Ascending aorta (tissue), 2 donors: ENCODE results near the gene SMAD9. TPM values are rescaled to one million over a fixed set of nuclear protein-coding genes. Genes with fewer than 3 reads are reported as not detected.

Source experiments
- DNase-seq, 2 donors: peaks; one replicate each; pipeline ENCODE4 v3.0.0-alpha.2; 2019; ENCODE audit warnings: low spot score in 2 of 2
- H3K27ac ChIP-seq, 2 donors: fragments of 200-600 bp; sonication (generic); one replicate each; pipeline ENCODE4 v1.5.1; 2016 to 2017; ENCODE audit warnings: mild to moderate bottlenecking in 1 of 2
- H3K27me3 ChIP-seq: fragments of 200-600 bp; sonication (generic); one replicate; pipeline ENCODE4 v1.5.1; 2017
- H3K36me3 ChIP-seq, 2 donors: fragments of 200-600 bp; sonication (generic); one replicate each; pipeline ENCODE4 v1.5.1; 2016
- H3K4me1 ChIP-seq, 2 donors: fragments of 200-600 bp; sonication (generic); one replicate each; pipeline ENCODE4 v1.5.1; 2016 to 2017; ENCODE audit warnings: mild to moderate bottlenecking in 1 of 2
- H3K4me3 ChIP-seq, 2 donors: fragments of 200-600 bp; sonication (generic); one replicate each; pipeline ENCODE4 v1.5.1; 2016 to 2017; ENCODE audit warnings: mild to moderate bottlenecking in 1 of 2
- H3K9me3 ChIP-seq, 2 donors: fragments of 200-600 bp; sonication (generic); one replicate each; pipeline ENCODE4 v1.5.1; 2016
- intact Hi-C: fragments of 100-400 bp; cut with DNase I; formaldehyde crosslinking; loops from one replicate; pipeline ENCODE4 v1.15.1; 2023
- total RNA-seq: library from RNA; depleted of rRNA; stranded (reverse); fragments of >200 nt; gene quantifications from one replicate; pipeline ENCODE4 v1.1.0, GENCODE V29; 2016
- TF ChIP-seq, protein P1 (sequence below), 3 experiments: fragments of 200-600 bp in 2 of 3; fragments of 450-650 bp in 1 of 3; sonication (generic) in 2 of 3; IDR thresholded peaks; one replicate each; pipeline ENCODE4 v1.5.1; 2016 to 2019; ENCODE audit warnings: antibody characterized with exemption in 3 of 3, mild to moderate bottlenecking in 1 of 3, moderate library complexity in 1 of 3

Gene SMAD9
- total RNA-seq, 1 donor from 2014 or later = 24.5 TPM

DNA sequence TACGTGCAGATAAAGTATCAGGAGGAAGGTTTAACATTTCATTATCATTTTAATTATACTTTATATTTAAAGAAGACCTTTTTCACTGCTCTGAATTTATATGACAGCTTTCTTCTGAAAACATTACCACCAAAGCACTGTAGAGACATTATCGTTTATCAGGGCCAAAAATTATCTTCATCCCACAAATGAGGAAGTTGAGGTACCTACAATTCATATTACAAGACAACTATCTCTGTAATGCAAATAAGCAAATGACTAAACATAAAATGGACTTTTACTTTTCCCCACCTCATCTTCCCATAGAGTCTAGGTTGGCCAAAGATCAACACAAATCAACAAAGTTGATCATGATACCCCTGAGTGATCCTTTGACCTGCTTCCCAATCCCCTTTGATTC, 30.9 kb upstream of the SMAD9 start:
- TF ChIP-seq, protein P1, sequence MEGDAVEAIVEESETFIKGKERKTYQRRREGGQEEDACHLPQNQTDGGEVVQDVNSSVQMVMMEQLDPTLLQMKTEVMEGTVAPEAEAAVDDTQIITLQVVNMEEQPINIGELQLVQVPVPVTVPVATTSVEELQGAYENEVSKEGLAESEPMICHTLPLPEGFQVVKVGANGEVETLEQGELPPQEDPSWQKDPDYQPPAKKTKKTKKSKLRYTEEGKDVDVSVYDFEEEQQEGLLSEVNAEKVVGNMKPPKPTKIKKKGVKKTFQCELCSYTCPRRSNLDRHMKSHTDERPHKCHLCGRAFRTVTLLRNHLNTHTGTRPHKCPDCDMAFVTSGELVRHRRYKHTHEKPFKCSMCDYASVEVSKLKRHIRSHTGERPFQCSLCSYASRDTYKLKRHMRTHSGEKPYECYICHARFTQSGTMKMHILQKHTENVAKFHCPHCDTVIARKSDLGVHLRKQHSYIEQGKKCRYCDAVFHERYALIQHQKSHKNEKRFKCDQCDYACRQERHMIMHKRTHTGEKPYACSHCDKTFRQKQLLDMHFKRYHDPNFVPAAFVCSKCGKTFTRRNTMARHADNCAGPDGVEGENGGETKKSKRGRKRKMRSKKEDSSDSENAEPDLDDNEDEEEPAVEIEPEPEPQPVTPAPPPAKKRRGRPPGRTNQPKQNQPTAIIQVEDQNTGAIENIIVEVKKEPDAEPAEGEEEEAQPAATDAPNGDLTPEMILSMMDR (IDR thresholded peaks at IDR 0.05) = no peak
- Histone ChIP-seq H3K36me3 (peaks cover 10 to 15% of the 10 kb centered on the region in 2 donors), H3K9me3 (no peaks in the 10 kb centered on the region)

DNA sequence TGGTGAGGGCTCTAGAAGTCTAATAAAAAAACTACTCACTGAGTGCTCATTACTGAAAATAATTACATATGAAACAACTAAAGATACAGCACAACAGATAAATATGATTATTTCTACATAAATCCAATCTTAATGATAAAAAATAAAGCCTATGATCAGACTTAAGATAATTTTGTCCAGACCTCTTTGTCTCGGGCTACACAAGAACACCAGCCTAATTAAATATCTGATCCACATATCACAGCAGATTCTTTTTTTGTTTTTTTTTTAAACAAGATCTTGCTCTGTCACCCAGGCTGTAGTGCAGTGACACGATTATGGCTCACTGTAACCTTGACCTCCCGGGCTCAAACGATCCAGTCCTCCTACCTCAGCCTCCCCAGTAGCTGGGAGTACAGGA, 30.3 kb upstream of the SMAD9 start:
- intact Hi-C loops = no loop called here
- Histone ChIP-seq H3K9me3 (no peaks in the 10 kb centered on the region), H3K27me3 (no peaks in the 10 kb centered on the region), H3K27ac (no peak overlapping the region), H3K36me3 (peaks cover 10 to 15% of the 10 kb centered on the region in 2 donors), H3K4me3 (no peak overlapping the region), H3K4me1 (no peaks in the 10 kb centered on the region)
- DNase-seq = no peak
- TF ChIP-seq, protein P1 (IDR thresholded peaks at IDR 0.05) = no peak

More for the DNA sequence above, 30.9 kb upstream of the SMAD9 start:
- intact Hi-C loops = no loop called here
- no peak overlapping the region for H3K4me3 ChIP-seq
- no peak overlapping the region for H3K27ac ChIP-seq
- DNase-seq = no peak
- no peaks in the 10 kb centered on the region for H3K4me1 ChIP-seq
- no peaks in the 10 kb centered on the region for H3K27me3 ChIP-seq

DNA sequence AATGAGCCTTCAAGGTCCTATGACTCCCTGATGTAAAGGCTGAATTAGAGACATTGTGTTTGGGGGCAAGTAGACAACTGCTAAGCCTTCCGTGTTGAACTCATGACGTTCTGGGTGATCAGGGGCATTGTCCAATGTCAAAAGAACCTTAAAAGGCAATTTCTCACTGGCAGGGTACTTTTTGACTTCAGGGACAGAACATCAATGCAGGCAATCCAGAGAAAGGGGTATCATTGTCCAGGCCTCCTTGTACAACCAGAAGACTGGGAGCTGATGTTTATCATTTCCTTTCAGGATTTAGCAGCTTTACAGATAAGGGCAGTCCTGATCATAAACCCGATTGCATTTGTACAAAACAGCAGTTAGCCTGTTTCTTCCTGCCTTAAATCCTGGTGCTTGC, 25.0 kb upstream of the SMAD9 start:
- TF ChIP-seq, protein P1 (IDR thresholded peaks at IDR 0.05) = no peak
- no peaks in the 10 kb centered on the region for H3K4me1 ChIP-seq
- intact Hi-C loops = no loop called here
- DNase-seq = no peak
- H3K36me3 ChIP-seq = peaks cover 6 to 10% of the 10 kb centered on the region in 2 donors
- no peaks in the 10 kb centered on the region for H3K9me3 ChIP-seq
- no peak overlapping the region for H3K27ac ChIP-seq
- no peaks in the 10 kb centered on the region for H3K27me3 ChIP-seq
- no peak overlapping the region for H3K4me3 ChIP-seq

DNA sequence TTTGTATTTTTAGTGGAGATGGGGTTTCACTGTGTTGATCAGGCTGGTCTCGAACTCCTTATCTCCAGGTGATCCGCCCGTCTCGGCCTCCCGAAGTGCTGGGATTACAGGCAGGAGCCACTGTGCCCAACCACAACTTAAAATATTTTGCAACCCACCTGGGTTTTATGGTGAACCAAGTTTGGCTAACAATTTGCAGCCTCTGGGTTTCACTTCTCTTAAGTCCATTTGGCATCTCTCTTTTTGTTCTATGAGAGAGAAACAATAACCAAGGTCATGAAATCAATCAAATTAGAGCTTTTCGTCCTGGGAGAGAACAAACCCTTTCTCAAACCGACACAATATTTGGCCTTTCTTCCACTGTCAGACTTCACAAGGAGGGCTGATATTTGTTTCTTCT, 5.6 kb upstream of the SMAD9 start:
- TF ChIP-seq, protein P1 (IDR thresholded peaks at IDR 0.05) = no peak
- Histone ChIP-seq H3K4me3 (no peak overlapping the region), H3K27me3 (no peaks in the 10 kb centered on the region), H3K36me3 (no peaks in the 10 kb centered on the region), H3K9me3 (no peaks in the 10 kb centered on the region), H3K4me1 (peaks cover 0 to 5% of the 10 kb centered on the region in 2 donors), H3K27ac (no peak overlapping the region)
- intact Hi-C loops = no loop called here
- DNase-seq = no peak

DNA sequence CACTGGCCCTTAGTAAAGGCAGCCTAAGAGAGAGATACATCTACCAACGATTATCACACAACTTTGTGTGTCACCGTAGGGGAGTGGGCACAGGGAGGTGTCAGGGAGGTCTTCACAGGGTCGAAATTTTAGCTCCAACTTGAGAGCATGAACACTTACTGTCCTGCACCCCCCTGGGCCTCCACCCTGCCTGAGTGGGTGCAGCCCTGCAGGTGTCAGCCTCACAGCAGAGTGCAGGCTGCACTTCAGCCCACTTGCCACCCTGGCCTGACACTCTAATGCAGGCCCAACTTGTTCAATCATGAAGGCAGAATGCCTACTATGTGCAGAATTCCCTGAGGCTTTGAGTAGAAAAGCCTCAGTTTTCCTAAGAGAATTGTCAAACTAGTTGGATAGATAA, 4.0 kb upstream of the SMAD9 start:
- H3K4me3 ChIP-seq = no peak overlapping the region
- H3K27ac ChIP-seq = no peak overlapping the region
- no peaks in the 10 kb centered on the region for H3K36me3 ChIP-seq
- H3K27me3 ChIP-seq = no peaks in the 10 kb centered on the region
- DNase-seq = no peak
- TF ChIP-seq, protein P1 (IDR thresholded peaks at IDR 0.05) = no peak
- peaks cover 0 to 8% of the 10 kb centered on the region in 2 donors for H3K4me1 ChIP-seq
- no peaks in the 10 kb centered on the region for H3K9me3 ChIP-seq
- intact Hi-C loops = no loop called here
